ENCODE results near the gene SSBP4. TPM values are rescaled to one million over a fixed set of nuclear protein-coding genes. Genes with fewer than 3 reads are reported as not detected.

The SSBP4 gene
- total RNA-seq, 1 donor, result 46.2 TPM

- Histone ChIP-seq H3K27me3 (ENCODE audit: insufficient read depth, low read length) (peaks cover 2% of the 10 kb centered on the region), H3K4me3 (ENCODE audit: low read length) (no peak overlapping the region), H3K9me3 (ENCODE audit: low read depth, low read length) (no peaks in the 10 kb centered on the region), H3K4me1 (ENCODE audit: insufficient read depth, low read length) (peaks cover 22% of the 10 kb centered on the region)
Measured at GRCh38 chr19:18440415-18440877, 21.2 kb downstream of the SSBP4 start.

- no peaks in the 10 kb centered on the region for H3K9me3 ChIP-seq (ENCODE audit: low read depth, low read length)
- peaks cover 19% of the 10 kb centered on the region for H3K4me1 ChIP-seq (ENCODE audit: insufficient read depth, low read length)
- no peak overlapping the region for H3K4me3 ChIP-seq (ENCODE audit: low read length)
- peaks cover 2% of the 10 kb centered on the region for H3K27me3 ChIP-seq (ENCODE audit: insufficient read depth, low read length)
Measured at GRCh38 chr19:18440936-18441803, 22.0 kb downstream of the SSBP4 start.

- Histone ChIP-seq H3K4me1 (ENCODE audit: insufficient read depth, low read length) (peaks cover 10% of the 10 kb centered on the region), H3K4me3 (ENCODE audit: low read length) (no peak overlapping the region), H3K27me3 (ENCODE audit: insufficient read depth, low read length) (peaks cover 2% of the 10 kb centered on the region), H3K9me3 (ENCODE audit: low read depth, low read length) (no peaks in the 10 kb centered on the region)
Measured at GRCh38 chr19:18441804-18442788, 22.9 kb downstream of the SSBP4 start.

GRCh38 chr19:18442941-18443340, 23.7 kb downstream of the SSBP4 start:
- no peaks in the 10 kb centered on the region for H3K9me3 ChIP-seq (ENCODE audit: low read depth, low read length)
- peaks cover 2% of the 10 kb centered on the region for H3K27me3 ChIP-seq (ENCODE audit: insufficient read depth, low read length)
- H3K4me1 ChIP-seq (ENCODE audit: insufficient read depth, low read length), result peaks cover 4% of the 10 kb centered on the region
- H3K4me3 ChIP-seq (ENCODE audit: low read length), result no peak overlapping the region

GRCh38 chr19:18443406-18443805, 24.2 kb downstream of the SSBP4 start:
- Histone ChIP-seq H3K9me3 (ENCODE audit: low read depth, low read length) (no peaks in the 10 kb centered on the region), H3K4me1 (ENCODE audit: insufficient read depth, low read length) (peaks cover under 1% of the 10 kb centered on the region), H3K4me3 (ENCODE audit: low read length) (no peak overlapping the region), H3K27me3 (ENCODE audit: insufficient read depth, low read length) (peaks cover under 1% of the 10 kb centered on the region)

- Histone ChIP-seq H3K4me3 (ENCODE audit: low read length) (no peak overlapping the region), H3K4me1 (ENCODE audit: insufficient read depth, low read length) (no peaks in the 10 kb centered on the region), H3K9me3 (ENCODE audit: low read depth, low read length) (no peaks in the 10 kb centered on the region), H3K27me3 (ENCODE audit: insufficient read depth, low read length) (no peaks in the 10 kb centered on the region)
Measured at GRCh38 chr19:18443831-18444230, 24.6 kb downstream of the SSBP4 start.

- Histone ChIP-seq H3K4me1 (ENCODE audit: insufficient read depth, low read length) (no peaks in the 10 kb centered on the region), H3K27me3 (ENCODE audit: insufficient read depth, low read length) (no peaks in the 10 kb centered on the region), H3K4me3 (ENCODE audit: low read length) (no peak overlapping the region), H3K9me3 (ENCODE audit: low read depth, low read length) (no peaks in the 10 kb centered on the region)
Measured at GRCh38 chr19:18444513-18444912, 25.3 kb downstream of the SSBP4 start.

GRCh38 chr19:18445262-18445948, 26.2 kb downstream of the SSBP4 start:
- Histone ChIP-seq H3K9me3 (ENCODE audit: low read depth, low read length) (no peaks in the 10 kb centered on the region), H3K4me3 (ENCODE audit: low read length) (no peak overlapping the region), H3K4me1 (ENCODE audit: insufficient read depth, low read length) (no peaks in the 10 kb centered on the region), H3K27me3 (ENCODE audit: insufficient read depth, low read length) (no peaks in the 10 kb centered on the region)

GRCh38 chr19:18446145-18446810, 27.1 kb downstream of the SSBP4 start:
- H3K9me3 ChIP-seq (ENCODE audit: low read depth, low read length), result no peaks in the 10 kb centered on the region
- no peak overlapping the region for H3K4me3 ChIP-seq (ENCODE audit: low read length)
- no peaks in the 10 kb centered on the region for H3K4me1 ChIP-seq (ENCODE audit: insufficient read depth, low read length)
- H3K27me3 ChIP-seq (ENCODE audit: insufficient read depth, low read length), result no peaks in the 10 kb centered on the region

GRCh38 chr19:18446811-18447359, 27.7 kb downstream of the SSBP4 start:
- no peaks in the 10 kb centered on the region for H3K27me3 ChIP-seq (ENCODE audit: insufficient read depth, low read length)
- H3K4me3 ChIP-seq (ENCODE audit: low read length), result no peak overlapping the region
- H3K9me3 ChIP-seq (ENCODE audit: low read depth, low read length), result no peaks in the 10 kb centered on the region

GRCh38 chr19:18449552-18449951, 30.4 kb downstream of the SSBP4 start:
- H3K4me3 ChIP-seq (ENCODE audit: low read length), result no peak overlapping the region
- H3K9me3 ChIP-seq (ENCODE audit: low read depth, low read length), result no peaks in the 10 kb centered on the region
- no peaks in the 10 kb centered on the region for H3K27me3 ChIP-seq (ENCODE audit: insufficient read depth, low read length)
- H3K4me1 ChIP-seq (ENCODE audit: insufficient read depth, low read length), result no peaks in the 10 kb centered on the region

More at GRCh38 chr19:18446811-18447359, 27.7 kb downstream of the SSBP4 start:
- H3K4me1 ChIP-seq (ENCODE audit: insufficient read depth, low read length), result no peaks in the 10 kb centered on the region

GRCh38 chr19:18450021-18450930, 31.1 kb downstream of the SSBP4 start:
- H3K4me1 ChIP-seq (ENCODE audit: insufficient read depth, low read length), result no peaks in the 10 kb centered on the region
- H3K27me3 ChIP-seq (ENCODE audit: insufficient read depth, low read length), result no peaks in the 10 kb centered on the region
- no peak overlapping the region for H3K4me3 ChIP-seq (ENCODE audit: low read length)
- no peaks in the 10 kb centered on the region for H3K9me3 ChIP-seq (ENCODE audit: low read depth, low read length)
